ENCODE measurements around the gene HSPB9.

DNA sequence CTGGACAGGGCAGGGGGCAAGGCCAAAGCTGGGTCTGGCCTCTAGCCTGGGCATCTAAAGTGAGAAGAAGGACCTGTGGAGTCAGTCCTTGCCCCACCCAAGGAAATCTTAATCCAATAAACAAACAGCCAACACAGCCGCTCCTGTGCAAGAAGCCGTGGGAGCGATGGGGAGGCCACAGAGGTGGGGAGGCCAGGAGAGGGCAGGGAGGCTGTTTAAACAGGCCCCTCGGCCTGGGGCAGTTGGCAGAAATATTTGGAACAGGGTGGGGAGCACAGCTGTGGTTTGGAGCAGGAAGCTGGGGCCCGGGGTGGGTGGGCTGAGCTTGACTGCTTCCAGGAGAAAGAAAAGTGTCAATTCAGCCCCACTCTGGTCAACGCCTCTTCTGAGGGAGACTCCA lies 29.7 kb upstream of the HSPB9 start:
- TF ChIP-seq POLR2A (IDR thresholded peaks at IDR 0.05; ENCODE audit: low read depth, low read length), result no peak
- TF ChIP-seq TAF1 (IDR thresholded peaks at IDR 0.05; ENCODE audit: borderline replicate concordance, low read depth, low read length), result no peak

All from GM12892 (cell line).